NT2/D1 (cell line): Measurements from ENCODE around the gene INHBB.

ENCODE experiments used
- DNase-seq: peaks from one replicate; pipeline ENCODE4 v3.0.0-alpha.2; 2011; ENCODE audit warnings: low read depth, low spot score
- H3K27me3 ChIP-seq: 2 replicates; pipeline ENCODE4 v1.6.0; 2011; ENCODE audit warnings: mild to moderate bottlenecking; ENCODE audit not compliant: insufficient read length, insufficient read depth
- H3K36me3 ChIP-seq: 2 replicates; pipeline ENCODE4 v1.6.1; 2011; ENCODE audit warnings: mild to moderate bottlenecking, low read length, mixed read lengths; ENCODE audit not compliant: insufficient read depth, insufficient read length
- H3K4me1 ChIP-seq: 2 replicates; pipeline ENCODE4 v1.5.1; 2011; ENCODE audit not compliant: insufficient read depth, insufficient read length
- H3K4me3 ChIP-seq: 2 replicates; pipeline ENCODE4 v1.5.1; 2011; ENCODE audit warnings: low read depth; ENCODE audit not compliant: insufficient read length
- H3K9ac ChIP-seq: 2 replicates; pipeline ENCODE4 v1.6.0; 2011; ENCODE audit warnings: low read depth; ENCODE audit not compliant: insufficient read length
- H3K9me3 ChIP-seq: 2 replicates; pipeline ENCODE4 v1.5.1; 2011; ENCODE audit warnings: mild to moderate bottlenecking, low read length; ENCODE audit not compliant: insufficient read depth
- SUZ12 ChIP-seq: IDR thresholded peaks from 2 replicates; pipeline ENCODE4 v1.6.1; 2011; ENCODE audit not compliant: insufficient read length, insufficient read depth; ENCODE audit errors: extremely low read depth
- YY1 ChIP-seq: IDR thresholded peaks from 2 replicates; pipeline ENCODE4 v1.6.1; 2011; ENCODE audit not compliant: insufficient read length, insufficient read depth
- ZNF274 ChIP-seq: IDR thresholded peaks from 2 replicates; pipeline ENCODE4 v1.6.1; 2011; ENCODE audit warnings: mild to moderate bottlenecking, low read depth, low read length

Gene INHBB

DNA sequence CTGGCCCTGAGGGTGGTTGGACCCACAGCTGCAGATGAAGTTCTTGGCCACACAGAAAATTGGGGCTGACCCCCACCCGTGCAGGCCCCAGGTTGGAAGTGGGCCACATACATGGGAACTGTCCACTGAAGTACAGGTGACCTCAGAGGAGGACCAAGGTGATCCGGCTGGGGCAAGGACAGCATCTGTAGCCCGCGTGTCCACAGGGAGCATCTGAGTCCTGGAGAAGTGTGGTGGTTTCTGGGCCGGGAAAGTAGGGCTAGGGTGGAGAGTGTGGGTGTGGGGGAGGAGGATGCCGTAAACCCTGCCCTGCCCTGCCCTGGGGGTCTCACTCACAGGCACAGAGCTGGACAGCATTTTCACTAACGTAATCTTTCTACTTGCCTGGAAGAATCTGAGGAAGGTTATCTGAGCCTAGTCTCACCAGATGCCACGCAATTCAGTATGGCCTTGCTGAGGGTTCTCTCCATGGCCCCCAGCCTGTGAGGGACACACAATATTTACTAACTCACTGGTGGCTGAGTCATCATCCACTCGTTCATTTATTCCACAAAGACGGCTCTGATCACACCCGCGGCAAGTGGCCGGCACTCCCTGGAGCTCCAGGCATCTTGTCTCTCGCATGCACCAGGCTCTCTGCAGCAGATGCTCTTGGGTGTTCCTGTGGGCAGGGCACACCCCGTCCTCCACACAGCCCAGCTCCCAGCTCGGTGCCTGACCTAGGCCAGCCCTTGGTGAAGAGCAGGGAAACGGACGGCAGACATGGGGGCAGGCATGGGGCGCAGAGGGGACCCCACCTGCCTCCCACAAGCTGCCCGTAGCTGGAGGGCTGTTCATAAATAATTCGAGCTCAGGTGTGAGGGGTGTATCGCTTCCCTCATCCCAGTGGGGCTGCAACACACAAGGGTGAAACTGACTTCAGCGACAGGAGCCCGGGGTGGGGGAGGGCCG lies 51.2 kb downstream of the INHBB start:
- Histone ChIP-seq H3K9me3 (no peaks in the 10 kb centered on the region), H3K36me3 (no peaks in the 10 kb centered on the region), H3K4me1 (peaks cover 34% of the 10 kb centered on the region), H3K9ac (no peak overlapping the region), H3K4me3 (no peak overlapping the region), H3K27me3 (peaks cover 12% of the 10 kb centered on the region)
- DNase-seq = no peak
- TF ChIP-seq ZNF274 (no peak), SUZ12 (no peak), YY1 (no peak)

DNA sequence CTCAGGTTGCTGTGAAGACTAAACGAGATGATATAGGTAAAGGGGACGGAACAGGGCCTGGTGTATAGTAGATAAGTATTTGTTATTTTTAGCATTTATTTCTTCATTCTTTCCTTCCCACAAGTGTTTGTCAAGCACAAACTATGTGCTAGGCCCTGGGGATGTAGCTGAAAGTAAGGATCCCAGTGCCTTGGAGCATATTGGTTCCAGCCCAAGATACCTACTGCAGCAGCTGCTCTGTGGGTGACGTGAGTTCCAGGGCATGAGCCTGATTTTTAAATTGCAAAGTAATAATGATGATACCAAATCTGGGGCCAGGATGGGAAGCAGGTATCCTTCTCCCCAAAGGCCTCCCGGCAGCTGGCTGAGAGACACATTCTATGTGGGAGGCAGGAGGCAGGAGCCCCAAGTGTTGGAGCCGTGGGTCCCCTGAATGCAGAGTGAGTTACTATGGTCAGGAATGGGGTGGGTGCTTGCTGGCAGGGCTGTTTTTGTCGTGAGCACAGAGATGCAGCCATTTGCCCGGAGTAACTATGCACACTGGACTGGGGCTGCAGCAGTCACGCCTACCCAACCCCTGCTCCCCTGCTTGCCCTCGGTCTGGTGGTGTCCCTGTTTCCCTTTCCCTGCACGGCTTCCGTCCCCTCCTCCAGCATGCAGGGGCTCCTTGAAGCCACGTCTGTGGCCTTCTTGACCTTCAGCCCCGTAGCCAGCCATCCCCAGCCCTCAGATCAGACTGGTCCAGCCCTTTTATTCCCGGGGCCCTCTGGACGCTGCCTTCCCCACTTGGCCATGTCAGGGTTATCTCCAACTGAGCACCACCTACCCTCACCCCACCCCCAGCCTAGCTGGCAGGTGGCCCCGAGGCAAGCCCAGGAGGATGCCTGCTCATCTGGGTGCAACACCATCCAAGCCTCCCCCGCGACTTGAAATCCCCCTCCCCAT lies 52.4 kb downstream of the INHBB start:
- Histone ChIP-seq H3K9ac (no peak overlapping the region), H3K9me3 (no peaks in the 10 kb centered on the region), H3K36me3 (no peaks in the 10 kb centered on the region), H3K4me1 (peaks cover 34% of the 10 kb centered on the region), H3K4me3 (no peak overlapping the region), H3K27me3 (peaks cover 12% of the 10 kb centered on the region)
- TF ChIP-seq ZNF274 = no peak
- DNase-seq = no peak

- no peak for TF ChIP-seq ZNF274
- no peak for TF ChIP-seq SUZ12
- TF ChIP-seq YY1 = no peak
- Histone ChIP-seq H3K4me1 (peaks cover 34% of the 10 kb centered on the region), H3K36me3 (no peaks in the 10 kb centered on the region), H3K9me3 (no peaks in the 10 kb centered on the region), H3K27me3 (peaks cover 12% of the 10 kb centered on the region), H3K4me3 (no peak overlapping the region), H3K9ac (no peak overlapping the region)
- DNase-seq = no peak
Measured at GRCh38 chr2:120398996-120399888, 53.3 kb downstream of the INHBB start.

DNA sequence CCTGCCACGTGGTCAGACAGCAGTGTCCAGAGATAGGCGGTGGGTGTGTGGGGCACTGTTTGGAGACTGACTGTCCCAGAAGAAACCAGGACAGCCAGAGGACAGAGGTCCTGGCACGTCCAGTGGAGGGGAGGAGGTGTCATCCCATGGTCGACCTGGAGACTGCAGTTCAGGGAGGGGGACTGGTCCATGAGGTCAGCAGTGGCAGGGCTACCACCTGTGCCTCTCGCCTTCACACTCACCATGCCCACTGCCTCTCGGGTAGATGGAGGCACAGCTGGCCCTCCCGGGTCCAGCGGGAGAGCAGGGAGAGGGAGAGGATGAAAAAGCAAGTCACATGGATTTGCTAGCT lies 53.9 kb downstream of the INHBB start:
- no peak for DNase-seq
- Histone ChIP-seq H3K9me3 (no peaks in the 10 kb centered on the region), H3K4me3 (no peak overlapping the region), H3K4me1 (peaks cover 34% of the 10 kb centered on the region), H3K36me3 (no peaks in the 10 kb centered on the region), H3K27me3 (peaks cover 12% of the 10 kb centered on the region), H3K9ac (no peak overlapping the region)
- TF ChIP-seq YY1 (no peak), SUZ12 (no peak), ZNF274 (no peak)

DNA sequence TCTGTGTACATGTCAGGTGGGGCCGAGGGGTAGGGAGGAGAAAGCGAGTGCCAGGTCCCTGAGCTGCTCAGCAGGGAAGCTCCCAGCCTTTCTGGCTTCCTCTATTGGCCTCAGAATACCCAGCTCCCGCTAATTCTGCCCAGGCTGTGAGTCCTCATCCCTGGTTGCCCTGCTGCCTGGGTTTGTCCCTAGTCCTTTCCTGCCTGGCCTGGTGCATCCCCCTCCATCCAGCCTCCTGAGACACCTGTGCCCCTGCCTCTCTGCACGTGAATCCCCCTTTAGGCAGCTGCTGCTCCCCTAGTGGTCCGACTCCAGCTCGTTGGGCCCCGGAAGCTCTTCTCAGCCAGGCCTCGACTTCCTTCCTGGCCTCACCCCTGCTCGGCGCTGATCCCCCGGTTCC lies 54.6 kb downstream of the INHBB start:
- Histone ChIP-seq H3K27me3 (peaks cover 12% of the 10 kb centered on the region), H3K4me1 (peaks cover 30% of the 10 kb centered on the region), H3K9ac (no peak overlapping the region), H3K4me3 (no peak overlapping the region), H3K9me3 (no peaks in the 10 kb centered on the region), H3K36me3 (no peaks in the 10 kb centered on the region)
- DNase-seq = no peak
- TF ChIP-seq YY1 = no peak
- no peak for TF ChIP-seq ZNF274
- TF ChIP-seq SUZ12 = no peak
